MCF 10A (cell line): ENCODE measurements around the gene PRR15. TPM values are rescaled to one million over a fixed set of nuclear protein-coding genes. Genes with fewer than 3 reads are reported as not detected.
A peak's percentile ranks its signal among the peaks of the same experiment; 100 is the strongest.

Source experiments
- Bru-seq: library from RNA; stranded (reverse); fragments of 400-500 nt; gene quantifications from one replicate; lab custom pipeline; 2021; lab: Mats Ljungman, UMichigan
- BruChase-seq, 2 experiments: library from RNA; stranded (reverse); fragments of 400-500 nt; gene quantifications; one replicate each; lab custom pipeline; 2021; lab: Mats Ljungman, UMichigan
- BruUV-seq: library from RNA; stranded (reverse); fragments of 400-500 nt; replicated peaks from 2 replicates; lab custom pipeline; 2021; lab: Mats Ljungman, UMichigan
- CTCF ChIA-PET: fragments of 300-600 bp; sonication (Branson Sonifier 250); formaldehyde crosslinking; extraction: SDS; loops from one replicate; lab custom pipeline; 2021; ENCODE audit warnings: antibody characterized with exemption, inconsistent platforms; lab: Yijun Ruan, JAX
- POLR2A ChIA-PET: fragments of 300-600, 350-650 bp; sonication (Branson Sonifier 250); formaldehyde crosslinking; extraction: SDS; loops from one replicate; lab custom pipeline; 2020; ENCODE audit warnings: antibody characterized with exemption, inconsistent platforms; lab: Yijun Ruan, JAX
- DNase-seq: peaks from one replicate; pipeline ENCODE4 v3.0.0-alpha.2; 2018; ENCODE audit not compliant: unreplicated experiment
- H3K27ac Mint-ChIP-seq: one replicate; pipeline ENCODE4 v1.8.0; 2022; ENCODE audit warnings: mild to moderate bottlenecking, low read depth, mixed read lengths; ENCODE audit not compliant: unreplicated experiment
- H3K27me3 Mint-ChIP-seq: one replicate; pipeline ENCODE4 v1.8.0; 2022; ENCODE audit warnings: mixed read lengths; ENCODE audit not compliant: insufficient read depth, unreplicated experiment
- H3K36me3 Mint-ChIP-seq: one replicate; pipeline ENCODE4 v1.8.0; 2022; ENCODE audit warnings: mild to moderate bottlenecking, moderate library complexity, mixed read lengths; ENCODE audit not compliant: insufficient read depth, unreplicated experiment
- H3K4me1 Mint-ChIP-seq: one replicate; pipeline ENCODE4 v1.8.0; 2022; ENCODE audit warnings: mixed read lengths; ENCODE audit not compliant: insufficient read depth, unreplicated experiment
- H3K4me3 Mint-ChIP-seq: one replicate; pipeline ENCODE4 v1.8.0; 2022; ENCODE audit warnings: mild to moderate bottlenecking, moderate library complexity, mixed read lengths; ENCODE audit not compliant: unreplicated experiment
- H3K9me3 Mint-ChIP-seq: one replicate; pipeline ENCODE4 v1.8.0; 2022; ENCODE audit warnings: mixed read lengths; ENCODE audit not compliant: unreplicated experiment
- intact Hi-C: fragments of 100-400 bp; cut with micrococcal nuclease; formaldehyde crosslinking; loops from 2 replicates; pipeline ENCODE4 v1.14.1; 2022
- long read RNA-seq: library from polyadenylated mRNA; stranded (forward); transcript quantifications from one replicate; pipeline ENCODE4 v2.0.0, GENCODE V29; 2022
- total RNA-seq: library from RNA; stranded (reverse); gene quantifications from 2 replicates; pipeline ENCODE4 v1.2.3, GENCODE V29; 2022
- TF ChIP-seq, protein P1 (sequence below): fragments of 200-600 bp; IDR thresholded peaks from one replicate; pipeline ENCODE4 v1.8.0; 2022; ENCODE audit warnings: antibody characterized with exemption, mild to moderate bottlenecking; ENCODE audit not compliant: unreplicated experiment

Gene PRR15, protein sequence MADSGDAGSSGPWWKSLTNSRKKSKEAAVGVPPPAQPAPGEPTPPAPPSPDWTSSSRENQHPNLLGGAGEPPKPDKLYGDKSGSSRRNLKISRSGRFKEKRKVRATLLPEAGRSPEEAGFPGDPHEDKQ
- total RNA-seq (6.8 and 8.0 TPM in 2 replicates), Bru-seq, nascent RNA (percentile 57 among the genes with signal in this experiment), BruChase-seq, experiment 1, labeled RNA remaining after a 6-hour chase (percentile 60 among the genes with signal in this experiment), BruChase-seq, experiment 2, labeled RNA remaining after a 2-hour chase (percentile 73 among the genes with signal in this experiment)
- long read RNA-seq, transcript PRR15-201 (2 exons, 1,678 nt), result major isoform, 11 of 18 reads
- long read RNA-seq, partial matches to known transcripts, result 0 of 18 reads
- long read RNA-seq, other reads (novel, unspliced or antisense), result 4 of 18 reads

DNA sequence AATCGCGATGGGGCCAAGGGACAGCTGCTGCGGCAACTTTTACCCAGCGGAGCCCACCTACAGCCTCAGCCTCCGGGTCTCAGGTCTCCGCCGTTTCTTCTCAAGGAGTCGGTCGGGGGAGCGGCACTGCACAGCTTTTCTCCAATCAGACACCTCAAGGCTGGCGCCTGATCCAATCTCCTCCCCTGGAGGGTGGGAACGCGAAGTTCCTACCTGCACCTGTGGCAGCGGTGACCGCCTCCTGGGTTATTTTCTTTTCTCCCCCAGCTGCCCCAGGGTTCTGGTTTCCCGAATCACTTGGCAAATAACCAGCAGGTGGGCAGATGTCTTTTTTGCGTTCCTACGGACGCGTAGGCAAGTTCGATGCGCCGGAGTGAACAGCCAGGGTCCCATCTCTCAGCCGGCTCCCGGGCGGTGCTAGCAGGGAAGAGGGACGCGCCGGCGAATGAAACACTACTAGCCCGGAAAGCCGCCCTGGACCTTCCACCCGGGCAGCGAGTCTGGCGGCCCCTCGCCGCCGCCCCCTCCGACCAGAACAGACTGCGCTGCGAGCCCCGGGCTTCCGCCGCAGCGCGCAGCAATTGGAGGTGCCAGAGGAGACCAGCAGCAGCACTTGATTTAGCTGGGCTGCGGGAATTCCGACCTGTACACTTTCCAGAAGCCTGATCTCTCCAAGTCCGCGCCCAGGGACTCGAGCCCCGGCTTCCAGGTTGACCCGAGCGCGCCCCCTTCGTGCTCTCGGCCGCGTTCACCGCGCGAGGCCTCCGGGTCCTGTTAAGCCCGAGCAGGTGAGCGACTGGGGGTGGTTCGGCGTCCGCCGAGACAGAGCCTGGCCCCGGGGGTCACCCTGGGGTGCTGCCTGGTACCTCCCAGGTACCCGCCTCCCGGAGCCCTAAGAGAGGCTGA is at the start of gene PRR15:
Gene PRR15, plus strand, starts transcription at position 246 of the 906 bp plus-strand sequence. CDS start 2,495 bp downstream, outside the sequence.
- H3K9me3 Mint-ChIP-seq, result no peaks in the 10 kb centered on the region
- ChIA-PET CTCF (interaction anchor here (0.6 to 1.5 kb wide), 10 partner anchors 11 to 641 kb away, joined by 3 to 6 read pairs (median 4); no protein-coding TSS in a partner anchor), POLR2A (interaction anchor here (0.6 to 3.9 kb wide), 21 partner anchors 10 to 1506 kb away, joined by 3 to 58 read pairs (median 4); partner anchors contain the start of gene PLEKHA8)
- H3K4me3 Mint-ChIP-seq, result peak within 1 kb of the TSS; percentile 98
- intact Hi-C loops, result loop anchor here (1.0 to 5.0 kb wide), 4 partner anchors 45 to 642 kb away; no protein-coding TSS in a partner anchor
- BruUV-seq, result TSS peak; percentile 50
- peaks cover 14% of the 10 kb centered on the region for H3K36me3 Mint-ChIP-seq
- no peaks in the 10 kb centered on the region for H3K27me3 Mint-ChIP-seq
- TF ChIP-seq, protein P1, sequence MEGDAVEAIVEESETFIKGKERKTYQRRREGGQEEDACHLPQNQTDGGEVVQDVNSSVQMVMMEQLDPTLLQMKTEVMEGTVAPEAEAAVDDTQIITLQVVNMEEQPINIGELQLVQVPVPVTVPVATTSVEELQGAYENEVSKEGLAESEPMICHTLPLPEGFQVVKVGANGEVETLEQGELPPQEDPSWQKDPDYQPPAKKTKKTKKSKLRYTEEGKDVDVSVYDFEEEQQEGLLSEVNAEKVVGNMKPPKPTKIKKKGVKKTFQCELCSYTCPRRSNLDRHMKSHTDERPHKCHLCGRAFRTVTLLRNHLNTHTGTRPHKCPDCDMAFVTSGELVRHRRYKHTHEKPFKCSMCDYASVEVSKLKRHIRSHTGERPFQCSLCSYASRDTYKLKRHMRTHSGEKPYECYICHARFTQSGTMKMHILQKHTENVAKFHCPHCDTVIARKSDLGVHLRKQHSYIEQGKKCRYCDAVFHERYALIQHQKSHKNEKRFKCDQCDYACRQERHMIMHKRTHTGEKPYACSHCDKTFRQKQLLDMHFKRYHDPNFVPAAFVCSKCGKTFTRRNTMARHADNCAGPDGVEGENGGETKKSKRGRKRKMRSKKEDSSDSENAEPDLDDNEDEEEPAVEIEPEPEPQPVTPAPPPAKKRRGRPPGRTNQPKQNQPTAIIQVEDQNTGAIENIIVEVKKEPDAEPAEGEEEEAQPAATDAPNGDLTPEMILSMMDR, result no peak
- H3K4me1 Mint-ChIP-seq, result peaks cover 13% of the 10 kb centered on the region
- DNase-seq, result peak; percentile 90
- peak within 1 kb of the TSS; percentile 94 for H3K27ac Mint-ChIP-seq

DNA sequence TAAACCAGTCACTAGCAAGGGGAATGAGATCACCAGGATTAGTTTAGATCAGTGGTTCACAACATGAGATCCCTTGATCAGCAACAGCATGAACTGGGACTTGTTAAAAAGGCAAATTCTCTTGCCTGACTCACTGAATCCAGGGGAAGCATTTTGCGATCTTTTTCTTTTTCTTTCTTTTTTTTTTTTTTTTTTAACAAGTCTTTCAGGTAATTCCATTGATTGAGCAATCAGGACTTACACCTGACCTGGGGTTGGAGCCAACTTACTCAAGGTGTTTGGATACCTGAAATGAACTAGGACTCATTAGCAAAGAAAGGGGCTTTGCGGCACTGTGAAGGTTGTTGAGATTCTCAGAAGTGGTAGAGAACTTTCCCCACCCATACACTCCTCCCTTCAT is 47.1 kb upstream of the PRR15 start:
- DNase-seq, result peak; percentile 23
- POLR2A ChIA-PET, result interaction anchor here (0.6 kb wide), 1 partner anchor 93 kb away, joined by 3 read pairs; no protein-coding TSS in a partner anchor

DNA sequence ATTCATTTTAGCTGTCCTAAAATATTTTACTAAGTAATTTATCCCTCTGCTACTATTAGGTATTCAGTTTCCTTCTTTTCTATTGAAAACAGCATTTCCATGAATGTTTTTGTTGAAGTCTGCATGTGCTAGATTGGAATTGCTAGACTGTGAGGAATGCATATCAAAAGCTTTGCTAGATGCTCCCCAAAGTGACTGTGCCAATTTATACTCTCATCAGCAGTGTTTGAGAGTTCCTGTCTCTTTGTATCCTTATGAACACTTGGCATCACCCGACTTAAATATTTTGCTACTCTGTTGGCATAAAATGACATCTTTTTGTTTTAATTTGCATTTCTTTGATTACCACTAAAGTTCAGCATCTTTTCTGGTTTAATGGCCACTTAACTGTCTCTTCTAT is 45.0 kb upstream of the PRR15 start:
- ChIA-PET POLR2A (no interaction called here), CTCF (interaction anchor here (1.6 kb wide), 1 partner anchor 10 kb away, joined by 4 read pairs; no protein-coding TSS in a partner anchor)
- DNase-seq, result no peak
- no peak overlapping the region for H3K4me3 Mint-ChIP-seq
- peaks cover 7% of the 10 kb centered on the region for H3K9me3 Mint-ChIP-seq
- no peaks in the 10 kb centered on the region for H3K27me3 Mint-ChIP-seq
- no peaks in the 10 kb centered on the region for H3K4me1 Mint-ChIP-seq
- no peak overlapping the region for H3K27ac Mint-ChIP-seq
- TF ChIP-seq, protein P1, result no peak
- peaks cover 13% of the 10 kb centered on the region for H3K36me3 Mint-ChIP-seq
- intact Hi-C loops, result no loop called here
- BruUV-seq, result no TSS peak

More for the DNA sequence above, 47.1 kb upstream of the PRR15 start:
- no TSS peak for BruUV-seq
- Mint-ChIP-seq H3K27me3 (no peaks in the 10 kb centered on the region), H3K36me3 (peaks cover 13% of the 10 kb centered on the region), H3K4me3 (no peak overlapping the region), H3K27ac (no peak overlapping the region), H3K4me1 (no peaks in the 10 kb centered on the region), H3K9me3 (no peaks in the 10 kb centered on the region)
- intact Hi-C loops, result no loop called here
- TF ChIP-seq, protein P1, result no peak
- CTCF ChIA-PET, result interaction anchor here (1.2 kb wide), 1 partner anchor 108 kb away, joined by 3 read pairs; no protein-coding TSS in a partner anchor
